Right lobe of liver (tissue), 6 donors: ENCODE data around the gene ARHGAP22. TPM values are rescaled to one million over a fixed set of nuclear protein-coding genes. Genes with fewer than 3 reads are reported as not detected.

Experiments
- ATAC-seq, 4 donors: fragments of 200-7000 bp; cut with Tn5 transposase; one replicate each; pipeline ENCODE4 v1.9.1; 2020; ENCODE audit warnings: mild to moderate bottlenecking in 4 of 4, moderate library complexity in 4 of 4
- DNase-seq, 3 donors: peaks; one replicate each; pipeline ENCODE4 v3.0.0-alpha.2; 2020
- H3K27ac ChIP-seq, 3 donors: fragments of 200-600 bp; one replicate each; pipeline ENCODE4 v1.8.0; 2022
- H3K27me3 ChIP-seq, 2 donors: fragments of 200-600 bp; one replicate each; pipeline ENCODE4 v1.8.0; 2022
- H3K36me3 ChIP-seq, 4 donors: fragments of 200-600 bp; sonication (generic) in 1 of 4; one replicate each; pipeline versions ENCODE4 v1.5.1 to v1.8.0; 2017 to 2022; ENCODE audit warnings: control low read depth in 1 of 4
- H3K4me1 ChIP-seq, 4 donors: fragments of 200-600 bp; sonication (generic) in 1 of 4; one replicate each; pipeline versions ENCODE4 v1.5.1 to v1.8.0; 2017 to 2022; ENCODE audit warnings: control low read depth in 1 of 4
- H3K4me3 ChIP-seq, 3 donors: fragments of 200-600 bp; one replicate each; pipeline ENCODE4 v1.8.0; 2022
- H3K9me3 ChIP-seq, 4 donors: fragments of 200-600 bp; sonication (generic) in 1 of 4; one replicate each; pipeline versions ENCODE4 v1.5.1 to v1.8.0; 2017 to 2022; ENCODE audit warnings: control low read depth in 1 of 4
- POLR2A ChIP-seq: fragments of 450-650 bp; IDR thresholded peaks from one replicate; pipeline ENCODE4 v1.6.1; 2017; ENCODE audit warnings: antibody characterized with exemption, mild to moderate bottlenecking
- WGBS: methylation state at CpG from one replicate; pipeline ENCODE4 v1.1.6; 2018; ENCODE audit warnings: low coverage, low lambda C conversion rate; ENCODE audit not compliant: insufficient coverage; ENCODE audit errors: missing lambda C conversion rate; 5-methylcytosine and 5-hydroxymethylcytosine counted together
- intact Hi-C, 2 donors: fragments of 100-400 bp; cut with DNase I; formaldehyde crosslinking; loops; one replicate each; pipeline versions ENCODE4 v1.11.2 to v1.14.1; 2022
- total RNA-seq, 6 experiments: library from RNA; depleted of rRNA in 2 of 6; stranded (reverse); fragments of >200 nt in 2 of 6; fragmentation: NEBNext Ultra II Directional in 3 of 6; extraction: Animal tissue kit (Norgen Biotek cat#: 25700) in 3 of 6; gene quantifications; one replicate each; pipeline versions ENCODE4 v1.1.0 to v1.2.4, GENCODE V29; 2016 to 2023
- TF ChIP-seq, protein P1 (sequence below), 4 donors: fragments of 200-600 bp in 3 of 4; fragments of 450-650 bp in 1 of 4; IDR thresholded peaks; one replicate each; pipeline versions ENCODE4 v1.5.1 to v1.8.0; 2016 to 2022; ENCODE audit warnings: antibody characterized with exemption in 4 of 4, mild to moderate bottlenecking in 2 of 4
- donor health status: DM: no; HTN: yes; CAD: no.
- donor health status: DM: no; HTN: no; CAD: no.
- donor health status: DM: no; HTN: no; CAD: no.
- donor health status: DM: no; HTN: yes; CAD: no.
- donor health status: DM: no; HTN: yes; CAD: no.

The ARHGAP22 gene
- total RNA-seq, 6 experiments from 2014 or later, result 0.22 to 3.6 (median 0.64) TPM

- no peak for TF ChIP-seq POLR2A
- TF ChIP-seq, protein P1, sequence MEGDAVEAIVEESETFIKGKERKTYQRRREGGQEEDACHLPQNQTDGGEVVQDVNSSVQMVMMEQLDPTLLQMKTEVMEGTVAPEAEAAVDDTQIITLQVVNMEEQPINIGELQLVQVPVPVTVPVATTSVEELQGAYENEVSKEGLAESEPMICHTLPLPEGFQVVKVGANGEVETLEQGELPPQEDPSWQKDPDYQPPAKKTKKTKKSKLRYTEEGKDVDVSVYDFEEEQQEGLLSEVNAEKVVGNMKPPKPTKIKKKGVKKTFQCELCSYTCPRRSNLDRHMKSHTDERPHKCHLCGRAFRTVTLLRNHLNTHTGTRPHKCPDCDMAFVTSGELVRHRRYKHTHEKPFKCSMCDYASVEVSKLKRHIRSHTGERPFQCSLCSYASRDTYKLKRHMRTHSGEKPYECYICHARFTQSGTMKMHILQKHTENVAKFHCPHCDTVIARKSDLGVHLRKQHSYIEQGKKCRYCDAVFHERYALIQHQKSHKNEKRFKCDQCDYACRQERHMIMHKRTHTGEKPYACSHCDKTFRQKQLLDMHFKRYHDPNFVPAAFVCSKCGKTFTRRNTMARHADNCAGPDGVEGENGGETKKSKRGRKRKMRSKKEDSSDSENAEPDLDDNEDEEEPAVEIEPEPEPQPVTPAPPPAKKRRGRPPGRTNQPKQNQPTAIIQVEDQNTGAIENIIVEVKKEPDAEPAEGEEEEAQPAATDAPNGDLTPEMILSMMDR (IDR thresholded peaks at IDR 0.05), result no peak
- ATAC-seq, result peak; percentile 7 to 59 (median 22)
- H3K27ac ChIP-seq, result no peak overlapping the region
- peak overlapping the region; percentile 29 to 49 (median 31) for H3K4me3 ChIP-seq
- intact Hi-C loops, result no loop called here
- DNase-seq, result peak in 2 of 3 donors; percentile 35 to 46
- 0% methylated on average over 13 of the region's 47 CpGs for WGBS
- H3K27me3 ChIP-seq, result peaks cover 0 to 16% of the 10 kb centered on the region in 2 donors
- peaks cover 0 to 10% (median 0%) of the 10 kb centered on the region in 4 donors for H3K4me1 ChIP-seq
- H3K9me3 ChIP-seq, result no peaks in the 10 kb centered on the region
- H3K36me3 ChIP-seq, result no peaks in the 10 kb centered on the region
These were observed 81.6 kb downstream of the ARHGAP22 start for GRCh38 chr10:48523212-48523819.

GRCh38 chr10:48522011-48522765 lies 82.7 kb downstream of the ARHGAP22 start:
- Histone ChIP-seq H3K27ac (no peak overlapping the region), H3K36me3 (no peaks in the 10 kb centered on the region), H3K27me3 (peaks cover 0 to 16% of the 10 kb centered on the region in 2 donors), H3K4me3 (no peak overlapping the region), H3K9me3 (no peaks in the 10 kb centered on the region), H3K4me1 (peaks cover 0 to 10% (median 0%) of the 10 kb centered on the region in 4 donors)
- 70% methylated on average over 4 of the region's 7 CpGs for WGBS
- intact Hi-C loops, result no loop called here
- ATAC-seq (no peak), DNase-seq (peak in 1 of 3 donors; percentile 22)
- no peak for TF ChIP-seq POLR2A
- TF ChIP-seq, protein P1 (IDR thresholded peaks at IDR 0.05), result no peak

- Histone ChIP-seq H3K9me3 (peaks cover 0 to under 1% (median 0%) of the 10 kb centered on the region in 4 donors), H3K4me3 (no peak overlapping the region), H3K27me3 (peaks cover 0 to 16% of the 10 kb centered on the region in 2 donors), H3K36me3 (no peaks in the 10 kb centered on the region), H3K4me1 (peaks cover 0 to 10% (median 0%) of the 10 kb centered on the region in 4 donors), H3K27ac (no peak overlapping the region)
- TF ChIP-seq, protein P1 (IDR thresholded peaks at IDR 0.05), result no peak
- TF ChIP-seq POLR2A, result no peak
- WGBS, result 76% methylated on average over 4 of the region's 7 CpGs
- DNase-seq, result peak in 1 of 3 donors; percentile 9
- intact Hi-C loops, result no loop called here
- ATAC-seq, result no peak
These were observed 84.3 kb downstream of the ARHGAP22 start for GRCh38 chr10:48520594-48520993.

DNA sequence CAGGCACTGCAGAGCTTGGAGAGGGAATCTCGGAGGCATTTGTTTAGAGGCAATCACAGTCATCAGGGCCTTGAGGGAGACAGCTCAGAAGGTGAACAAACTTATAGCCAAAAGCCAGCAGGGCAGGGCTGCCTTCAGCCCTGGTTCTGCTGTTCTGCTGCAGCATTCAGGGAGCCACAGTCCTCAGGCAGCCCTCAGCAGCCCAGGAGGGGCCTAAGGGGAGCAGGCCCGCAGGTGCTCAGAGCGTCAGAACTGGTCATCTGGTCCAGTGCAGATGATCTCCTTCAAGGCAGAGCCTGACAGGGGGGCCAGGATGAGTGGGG lies 84.7 kb downstream of the ARHGAP22 start:
- ATAC-seq, result no peak
- peaks cover 0 to 5% (median 0%) of the 10 kb centered on the region in 4 donors for H3K9me3 ChIP-seq
- H3K36me3 ChIP-seq, result no peaks in the 10 kb centered on the region
- peaks cover 0 to 16% of the 10 kb centered on the region in 2 donors for H3K27me3 ChIP-seq
- H3K4me3 ChIP-seq, result no peak overlapping the region
- intact Hi-C loops, result no loop called here
- peaks cover 0 to 10% (median 0%) of the 10 kb centered on the region in 4 donors for H3K4me1 ChIP-seq
- TF ChIP-seq POLR2A, result no peak
- TF ChIP-seq, protein P1 (IDR thresholded peaks at IDR 0.05), result no peak
- no peak overlapping the region for H3K27ac ChIP-seq
- DNase-seq, result peak in 1 of 3 donors; percentile 27
- 60% methylated on average over 1 of the region's 3 CpGs for WGBS
